ENCODE results near the gene IQGAP2. TPM values are rescaled to one million over a fixed set of nuclear protein-coding genes. Genes with fewer than 3 reads are reported as not detected.

Gene IQGAP2
- total and polyA plus RNA-seq, 9 of the 15 experiments (the other 6 are each of a cell fraction or from before 2014, with no cell fraction given), result 8.7 to 23.2 (median 17.4) TPM

DNA sequence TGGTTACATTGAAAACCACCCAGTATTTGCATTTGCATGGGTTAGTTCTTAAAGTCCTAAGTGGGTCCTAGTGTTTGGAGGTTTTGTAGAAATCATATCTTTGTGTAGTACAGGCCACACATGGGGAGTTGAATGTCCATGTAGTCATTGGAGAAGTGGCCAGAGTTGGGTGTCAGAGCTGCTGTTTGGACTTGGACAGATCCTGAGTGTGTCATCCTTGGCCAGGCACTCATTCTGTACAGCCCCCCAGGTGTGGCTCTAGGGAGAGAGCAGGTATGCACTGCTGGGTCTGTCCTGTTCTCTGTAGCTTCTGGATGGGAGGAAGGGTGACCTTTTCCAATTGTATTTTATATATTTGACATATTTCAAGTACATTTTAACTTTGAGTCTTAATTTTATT lies 82.4 kb downstream of the IQGAP2 start:
- Histone ChIP-seq H3K27ac (ENCODE audit: extremely low read depth, low read depth, low read length) (no peak overlapping the region), H3K27me3 (ENCODE audit: control insufficient read depth in 2 of 2, insufficient read depth in 2 of 2, low read length in 2 of 2) (no peaks in the 10 kb centered on the region), H2AFZ (ENCODE audit: low read depth, low read length) (no peak overlapping the region), H3K9ac (ENCODE audit: insufficient read depth in 1 of 2, low read depth in 2 of 2, low read length in 2 of 2) (no peak overlapping the region), H3K4me3 (no peak overlapping the region), H4K20me1 (replicated peaks; ENCODE audit: control insufficient read depth, insufficient read depth, low read length) (no peaks in the 10 kb centered on the region), H3K36me3 (ENCODE audit: control insufficient read depth, insufficient read depth, low read length) (no peaks in the 10 kb centered on the region; the same call in 2 of the 3 replicates), H3K79me2 (ENCODE audit: control insufficient read depth, insufficient read depth, low read length) (no peaks in the 10 kb centered on the region; the same call in 1 of the 3 replicates), H3K9me3 (replicated peaks; ENCODE audit: control insufficient read depth, insufficient read depth, low read depth, low read length) (no peaks in the 10 kb centered on the region), H3K4me2 (ENCODE audit: insufficient read depth, low read length) (no peak overlapping the region), H3K4me1 (replicated peaks in 1 of 2; ENCODE audit: control insufficient read depth in 2 of 2, insufficient read depth in 2 of 2, low read length in 2 of 2) (peaks cover 0 to 13% of the 10 kb centered on the region in 2 experiments; a peak in 2 of 5 replicates), H3K9me1 (ENCODE audit: control insufficient read depth, insufficient read depth, low read length) (no peaks in the 10 kb centered on the region)
- no TSS peak for BruUV-seq (replicated peaks)
- FAIRE-seq (no peak), DNase-seq (ENCODE audit: extremely low read depth in 1 of 4, low spot score in 3 of 4) (no peak), ATAC-seq (no peak)
- in situ Hi-C loops (cut with MboI), result no loop called here
- intact Hi-C loops (cut with micrococcal nuclease), result no loop called here
- POLR2A ChIA-PET, result interaction anchor here (0.8 to 1.0 kb wide), 3 partner anchors 13 to 99 kb away, joined by 3 to 4 read pairs (median 3); no protein-coding TSS in a partner anchor
- CTCF ChIA-PET (ENCODE audit: low intra/inter-chr PET ratio), result no interaction called here
- TF ChIP-seq SREBF2 (CRISPR knock-in tag; IDR thresholded peaks at IDR 0.05), result no peak
- TF ChIP-seq, protein P1, sequence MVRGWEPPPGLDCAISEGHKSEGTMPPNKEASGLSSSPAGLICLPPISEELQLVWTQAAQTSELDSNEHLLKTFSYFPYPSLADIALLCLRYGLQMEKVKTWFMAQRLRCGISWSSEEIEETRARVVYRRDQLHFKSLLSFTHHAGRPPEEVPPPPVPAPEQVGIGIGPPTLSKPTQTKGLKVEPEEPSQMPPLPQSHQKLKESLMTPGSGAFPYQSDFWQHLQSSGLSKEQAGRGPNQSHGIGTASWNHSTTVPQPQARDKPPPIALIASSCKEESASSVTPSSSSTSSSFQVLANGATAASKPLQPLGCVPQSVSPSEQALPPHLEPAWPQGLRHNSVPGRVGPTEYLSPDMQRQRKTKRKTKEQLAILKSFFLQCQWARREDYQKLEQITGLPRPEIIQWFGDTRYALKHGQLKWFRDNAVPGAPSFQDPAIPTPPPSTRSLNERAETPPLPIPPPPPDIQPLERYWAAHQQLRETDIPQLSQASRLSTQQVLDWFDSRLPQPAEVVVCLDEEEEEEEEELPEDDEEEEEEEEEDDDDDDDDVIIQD (CRISPR knock-in tag; IDR thresholded peaks at IDR 0.05), result no peak
- TF ChIP-seq, protein P2, sequence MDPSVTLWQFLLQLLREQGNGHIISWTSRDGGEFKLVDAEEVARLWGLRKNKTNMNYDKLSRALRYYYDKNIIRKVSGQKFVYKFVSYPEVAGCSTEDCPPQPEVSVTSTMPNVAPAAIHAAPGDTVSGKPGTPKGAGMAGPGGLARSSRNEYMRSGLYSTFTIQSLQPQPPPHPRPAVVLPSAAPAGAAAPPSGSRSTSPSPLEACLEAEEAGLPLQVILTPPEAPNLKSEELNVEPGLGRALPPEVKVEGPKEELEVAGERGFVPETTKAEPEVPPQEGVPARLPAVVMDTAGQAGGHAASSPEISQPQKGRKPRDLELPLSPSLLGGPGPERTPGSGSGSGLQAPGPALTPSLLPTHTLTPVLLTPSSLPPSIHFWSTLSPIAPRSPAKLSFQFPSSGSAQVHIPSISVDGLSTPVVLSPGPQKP (CRISPR knock-in tag; IDR thresholded peaks at IDR 0.05), result no peak
- TF ChIP-seq TARDBP (IDR thresholded peaks at IDR 0.05), result no peak
- TF ChIP-seq PYGO2 (tag; IDR thresholded peaks at IDR 0.05), result no peak
- TF ChIP-seq HSF4 (CRISPR knock-in tag; IDR thresholded peaks at IDR 0.05; ENCODE audit: borderline replicate concordance), result no peak
- TF ChIP-seq MXI1 (IDR thresholded peaks at IDR 0.05; ENCODE audit: low read depth, low read length), result no peak
- no peak for TF ChIP-seq MEIS2 (IDR thresholded peaks at IDR 0.05; ENCODE audit: partially characterized antibody)
- TF ChIP-seq RAD51 (IDR thresholded peaks at IDR 0.05; ENCODE audit: borderline replicate concordance, low read depth), result no peak
- no peak for TF ChIP-seq TAF7 (tag; IDR thresholded peaks at IDR 0.05)
- TF ChIP-seq, protein P3, sequence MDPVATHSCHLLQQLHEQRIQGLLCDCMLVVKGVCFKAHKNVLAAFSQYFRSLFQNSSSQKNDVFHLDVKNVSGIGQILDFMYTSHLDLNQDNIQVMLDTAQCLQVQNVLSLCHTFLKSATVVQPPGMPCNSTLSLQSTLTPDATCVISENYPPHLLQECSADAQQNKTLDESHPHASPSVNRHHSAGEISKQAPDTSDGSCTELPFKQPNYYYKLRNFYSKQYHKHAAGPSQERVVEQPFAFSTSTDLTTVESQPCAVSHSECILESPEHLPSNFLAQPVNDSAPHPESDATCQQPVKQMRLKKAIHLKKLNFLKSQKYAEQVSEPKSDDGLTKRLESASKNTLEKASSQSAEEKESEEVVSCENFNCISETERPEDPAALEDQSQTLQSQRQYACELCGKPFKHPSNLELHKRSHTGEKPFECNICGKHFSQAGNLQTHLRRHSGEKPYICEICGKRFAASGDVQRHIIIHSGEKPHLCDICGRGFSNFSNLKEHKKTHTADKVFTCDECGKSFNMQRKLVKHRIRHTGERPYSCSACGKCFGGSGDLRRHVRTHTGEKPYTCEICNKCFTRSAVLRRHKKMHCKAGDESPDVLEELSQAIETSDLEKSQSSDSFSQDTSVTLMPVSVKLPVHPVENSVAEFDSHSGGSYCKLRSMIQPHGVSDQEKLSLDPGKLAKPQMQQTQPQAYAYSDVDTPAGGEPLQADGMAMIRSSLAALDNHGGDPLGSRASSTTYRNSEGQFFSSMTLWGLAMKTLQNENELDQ (CRISPR knock-in tag; IDR thresholded peaks at IDR 0.05; ENCODE audit: borderline replicate concordance), result no peak
- TF ChIP-seq RBM34 (IDR thresholded peaks at IDR 0.05; ENCODE audit: borderline replicate concordance, insufficient read depth, low read length), result no peak
- TF ChIP-seq SMAD4 (CRISPR knock-in tag; conservative IDR thresholded peaks at IDR 0.05), result no peak
